Measurements from ENCODE around the gene C16orf74. TPM values are rescaled to one million over a fixed set of nuclear protein-coding genes. Genes with fewer than 3 reads are reported as not detected.

Gene C16orf74
- total RNA-seq, 6 experiments from 2014 or later = 0.31 to 0.98 (median 0.70) TPM; not detected in 2

DNA sequence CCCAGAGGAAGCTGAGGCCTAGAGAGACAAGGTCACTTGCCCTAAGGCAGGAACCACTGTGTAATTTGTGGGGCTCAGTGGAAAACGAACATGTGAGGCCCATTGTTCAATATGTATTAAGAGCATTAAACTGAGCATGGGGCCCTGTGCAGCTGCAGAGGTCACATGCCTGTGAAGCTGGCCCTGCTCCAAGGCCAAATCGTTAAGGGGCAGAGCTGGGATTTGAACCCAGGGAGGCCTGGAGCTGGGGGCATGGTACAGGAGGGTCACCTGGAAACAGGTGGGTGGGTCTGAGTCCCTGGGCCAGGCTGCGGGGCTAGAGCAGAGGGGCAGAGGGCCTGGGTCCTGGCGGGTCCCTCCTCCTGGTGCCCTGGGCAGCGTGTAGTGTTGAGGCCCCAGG, 19.7 kb downstream of the C16orf74 start:
- intact Hi-C loops (cut with DNase I) = no loop called here
- ATAC-seq = no peak
- H3K4me3 ChIP-seq = no peak overlapping the region

DNA sequence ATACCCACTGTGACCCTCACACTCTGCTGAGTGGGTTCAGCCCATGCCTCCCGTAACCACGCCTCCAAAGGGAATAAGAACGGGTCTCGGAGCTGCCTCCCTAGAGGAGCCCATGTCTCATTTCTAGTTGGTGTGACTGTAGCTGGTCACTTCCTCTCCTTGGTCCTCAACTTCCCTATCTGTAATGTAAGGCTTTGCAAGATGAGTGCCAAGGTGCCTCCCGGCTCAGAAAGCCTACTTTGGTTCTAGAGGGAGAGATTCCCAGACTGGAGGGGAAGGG, 20.8 kb downstream of the C16orf74 start:
- no peaks in the 10 kb centered on the region for H3K4me1 ChIP-seq
- peak in 3 of 4 donors; percentile 28 to 44 (median 40) for ATAC-seq
- 93% methylated on average over 2 of the region's 5 CpGs for WGBS (ENCODE audit: insufficient coverage, low coverage, low lambda C conversion rate, missing lambda C conversion rate)

More for the DNA sequence above, 19.7 kb downstream of the C16orf74 start:
- WGBS (ENCODE audit: insufficient coverage, low coverage, low lambda C conversion rate, missing lambda C conversion rate) = 57% methylated on average over 3 of the region's 5 CpGs
- H3K9me3 ChIP-seq = no peaks in the 10 kb centered on the region
- H3K27ac ChIP-seq = no peak overlapping the region
- no peak for DNase-seq
- no peaks in the 10 kb centered on the region for H3K36me3 ChIP-seq
- H3K4me1 ChIP-seq = no peaks in the 10 kb centered on the region
- TF ChIP-seq, protein P1, sequence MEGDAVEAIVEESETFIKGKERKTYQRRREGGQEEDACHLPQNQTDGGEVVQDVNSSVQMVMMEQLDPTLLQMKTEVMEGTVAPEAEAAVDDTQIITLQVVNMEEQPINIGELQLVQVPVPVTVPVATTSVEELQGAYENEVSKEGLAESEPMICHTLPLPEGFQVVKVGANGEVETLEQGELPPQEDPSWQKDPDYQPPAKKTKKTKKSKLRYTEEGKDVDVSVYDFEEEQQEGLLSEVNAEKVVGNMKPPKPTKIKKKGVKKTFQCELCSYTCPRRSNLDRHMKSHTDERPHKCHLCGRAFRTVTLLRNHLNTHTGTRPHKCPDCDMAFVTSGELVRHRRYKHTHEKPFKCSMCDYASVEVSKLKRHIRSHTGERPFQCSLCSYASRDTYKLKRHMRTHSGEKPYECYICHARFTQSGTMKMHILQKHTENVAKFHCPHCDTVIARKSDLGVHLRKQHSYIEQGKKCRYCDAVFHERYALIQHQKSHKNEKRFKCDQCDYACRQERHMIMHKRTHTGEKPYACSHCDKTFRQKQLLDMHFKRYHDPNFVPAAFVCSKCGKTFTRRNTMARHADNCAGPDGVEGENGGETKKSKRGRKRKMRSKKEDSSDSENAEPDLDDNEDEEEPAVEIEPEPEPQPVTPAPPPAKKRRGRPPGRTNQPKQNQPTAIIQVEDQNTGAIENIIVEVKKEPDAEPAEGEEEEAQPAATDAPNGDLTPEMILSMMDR (IDR thresholded peaks at IDR 0.05) = no peak
- no peak for TF ChIP-seq POLR2A (IDR thresholded peaks at IDR 0.05)
- no peaks in the 10 kb centered on the region for H3K27me3 ChIP-seq

DNA sequence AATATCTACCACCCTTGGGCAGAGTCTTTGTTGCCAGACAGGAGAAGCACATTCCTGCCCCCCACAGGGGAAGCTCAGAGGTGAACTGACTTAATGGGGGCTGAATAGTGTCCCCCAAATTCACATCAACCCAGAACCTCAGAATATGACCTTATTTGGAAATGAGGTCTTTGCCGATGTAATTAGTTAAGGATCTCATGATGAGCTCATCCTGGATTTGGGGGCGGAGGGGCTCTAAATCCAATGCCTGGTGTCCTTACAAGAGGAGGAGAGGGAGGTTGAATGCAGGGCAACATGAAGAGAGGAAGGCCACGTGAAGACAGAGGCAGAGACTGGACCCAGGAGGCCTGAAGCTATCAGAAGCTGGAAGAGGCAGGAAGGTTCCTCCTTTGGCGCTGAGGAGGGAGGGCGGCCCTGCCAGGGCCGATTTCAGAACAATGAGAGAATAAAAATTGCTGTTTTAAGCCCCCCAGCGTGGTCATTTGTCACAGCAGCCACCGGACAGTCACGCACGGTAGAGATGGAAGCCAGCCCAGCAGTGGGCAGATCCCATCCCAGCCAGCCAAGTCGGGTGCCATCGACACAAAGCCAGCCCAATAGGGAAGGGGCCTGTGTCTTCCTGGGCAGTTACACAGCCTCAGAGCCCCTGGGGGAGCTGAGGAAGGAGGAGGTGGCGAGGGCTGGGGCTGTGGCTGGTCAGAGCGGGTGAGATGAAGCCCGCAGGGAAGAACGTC, 21.3 kb downstream of the C16orf74 start:
- no peak for DNase-seq
- H3K9me3 ChIP-seq = no peaks in the 10 kb centered on the region
- H3K27ac ChIP-seq = no peak overlapping the region
- no peaks in the 10 kb centered on the region for H3K36me3 ChIP-seq
- intact Hi-C loops (cut with DNase I) = no loop called here
- WGBS (ENCODE audit: insufficient coverage, low coverage, low lambda C conversion rate, missing lambda C conversion rate) = 75% methylated on average over 5 of the region's 16 CpGs
- TF ChIP-seq, protein P1 (IDR thresholded peaks at IDR 0.05) = no peak
- TF ChIP-seq POLR2A (IDR thresholded peaks at IDR 0.05) = no peak
- H3K27me3 ChIP-seq = no peaks in the 10 kb centered on the region
- no peaks in the 10 kb centered on the region for H3K4me1 ChIP-seq
- ATAC-seq = peak in 1 of 4 donors; percentile 9
- no peak overlapping the region for H3K4me3 ChIP-seq

More for the DNA sequence above, 20.8 kb downstream of the C16orf74 start:
- H3K27ac ChIP-seq = no peak overlapping the region
- no peaks in the 10 kb centered on the region for H3K9me3 ChIP-seq
- TF ChIP-seq, protein P1 (IDR thresholded peaks at IDR 0.05) = no peak
- TF ChIP-seq POLR2A (IDR thresholded peaks at IDR 0.05) = no peak
- no peaks in the 10 kb centered on the region for H3K27me3 ChIP-seq
- H3K4me3 ChIP-seq = no peak overlapping the region
- intact Hi-C loops (cut with DNase I) = no loop called here
- H3K36me3 ChIP-seq = no peaks in the 10 kb centered on the region
- no peak for DNase-seq

DNA sequence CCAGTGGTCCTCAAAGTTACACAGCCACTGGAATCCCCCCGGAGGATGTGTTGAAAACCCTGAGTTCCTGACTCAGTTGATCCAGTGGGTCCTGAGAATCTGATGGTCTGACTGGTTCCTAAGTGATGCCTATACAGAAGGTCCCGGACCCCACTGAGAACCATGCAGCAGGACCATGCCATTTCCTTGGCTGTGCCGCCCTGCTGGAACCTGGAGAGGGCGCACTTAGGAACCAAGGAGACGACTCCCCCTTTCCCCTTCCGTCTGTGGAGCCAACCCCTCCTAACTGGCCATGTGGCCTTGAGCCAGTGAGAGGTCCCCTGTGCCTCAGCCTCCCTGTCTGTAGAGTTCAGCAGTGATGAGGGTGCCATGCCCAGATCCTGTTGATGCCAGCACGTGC, 22.0 kb downstream of the C16orf74 start:
- Histone ChIP-seq H3K4me3 (no peak overlapping the region), H3K27ac (no peak overlapping the region), H3K9me3 (no peaks in the 10 kb centered on the region), H3K27me3 (no peaks in the 10 kb centered on the region), H3K4me1 (no peaks in the 10 kb centered on the region), H3K36me3 (no peaks in the 10 kb centered on the region)
- DNase-seq (no peak), ATAC-seq (no peak)
- intact Hi-C loops (cut with DNase I) = no loop called here
- WGBS (ENCODE audit: insufficient coverage, low coverage, low lambda C conversion rate, missing lambda C conversion rate) = 70% methylated on average over 2 of the region's 7 CpGs
- TF ChIP-seq POLR2A (IDR thresholded peaks at IDR 0.05) = no peak
- TF ChIP-seq, protein P1 (IDR thresholded peaks at IDR 0.05) = no peak
